ENCODE data around the gene TMEM63C.

- TF ChIP-seq CTCF (IDR thresholded peaks at IDR 0.05; ENCODE audit: low read length): no peak
- no peak for TF ChIP-seq EZH2 (IDR thresholded peaks at IDR 0.05; ENCODE audit: borderline replicate concordance, low read length)
Observed at GRCh38 chr14:77276959-77277358, 95.4 kb downstream of the TMEM63C start.

Measured in OCI-LY1 (cell line).